ENCODE results near the gene FGFR3. TPM values are rescaled to one million over a fixed set of nuclear protein-coding genes. Genes with fewer than 3 reads are reported as not detected.

Gene FGFR3
- total RNA-seq, 4 donors from 2014 or later: 56.2 to 209 (median 110) TPM

- no peaks in the 10 kb centered on the region for H3K36me3 ChIP-seq
- TF ChIP-seq POLR2A (IDR thresholded peaks at IDR 0.05) (no peak), CTCF (IDR thresholded peaks at IDR 0.05) (no peak), POLR2AphosphoS5 (IDR thresholded peaks at IDR 0.05) (no peak), EP300 (IDR thresholded peaks at IDR 0.05; ENCODE audit: low read depth) (no peak)
- in situ Hi-C loops (cut with MboI; ENCODE audit: low pct_ligation_motif_present in 1 of 4, low pct_unique_long_range_greater_than_20kb in 1 of 4, low sequenced_read_pairs in 3 of 4): no loop called here
- no peak overlapping the region for H3K27ac ChIP-seq
- H3K4me3 ChIP-seq: no peak overlapping the region
- H3K4me1 ChIP-seq: peaks cover 5 to 18% (median 11%) of the 10 kb centered on the region in 4 donors
- WGBS, 2 donors (ENCODE audit: low coverage in 1 of 2): 67% methylated on average over 5 of the region's 11 CpGs; no CpG with 5 or more reads in 1 of the 2 donors
- no peak for DNase-seq
- no peaks in the 10 kb centered on the region for H3K9me3 ChIP-seq
- intact Hi-C loops (cut with DNase I; ENCODE audit: low total_unique reads): no loop called here
- peaks cover 71% of the 10 kb centered on the region for H3K27me3 ChIP-seq
Observed at GRCh38 chr4:1770791-1771231, 22.3 kb upstream of the FGFR3 start.

GRCh38 chr4:1771555-1772305 lies 21.4 kb upstream of the FGFR3 start:
- in situ Hi-C loops (cut with MboI; ENCODE audit: low pct_ligation_motif_present in 1 of 4, low pct_unique_long_range_greater_than_20kb in 1 of 4, low sequenced_read_pairs in 3 of 4): no loop called here
- intact Hi-C loops (cut with DNase I; ENCODE audit: low total_unique reads): no loop called here
- H3K4me1 ChIP-seq: peaks cover 4 to 15% (median 9%) of the 10 kb centered on the region in 4 donors
- TF ChIP-seq EP300 (IDR thresholded peaks at IDR 0.05; ENCODE audit: low read depth) (no peak), POLR2AphosphoS5 (IDR thresholded peaks at IDR 0.05) (no peak), CTCF (IDR thresholded peaks at IDR 0.05) (no peak), POLR2A (IDR thresholded peaks at IDR 0.05) (no peak)
- H3K36me3 ChIP-seq: no peaks in the 10 kb centered on the region
- H3K27ac ChIP-seq: no peak overlapping the region
- H3K9me3 ChIP-seq: no peaks in the 10 kb centered on the region
- WGBS, 2 donors (ENCODE audit: low coverage in 1 of 2): 26% methylated on average over 10 of the region's 28 CpGs; no CpG with 5 or more reads in 1 of the 2 donors
- DNase-seq: no peak
- no peak overlapping the region for H3K4me3 ChIP-seq
- peaks cover 62% of the 10 kb centered on the region for H3K27me3 ChIP-seq

- Histone ChIP-seq H3K27me3 (peaks cover 52% of the 10 kb centered on the region), H3K4me3 (no peak overlapping the region), H3K9me3 (no peaks in the 10 kb centered on the region), H3K4me1 (peaks cover 0 to 7% (median 3%) of the 10 kb centered on the region in 4 donors), H3K27ac (no peak overlapping the region), H3K36me3 (no peaks in the 10 kb centered on the region)
- in situ Hi-C loops (cut with MboI; ENCODE audit: low pct_ligation_motif_present in 1 of 4, low pct_unique_long_range_greater_than_20kb in 1 of 4, low sequenced_read_pairs in 3 of 4) (no loop called here), intact Hi-C loops (cut with DNase I; ENCODE audit: low total_unique reads) (no loop called here)
- 75% methylated on average over 26 of the region's 30 CpGs; no CpG with 5 or more reads in 1 of the 2 donors for WGBS, 2 donors (ENCODE audit: low coverage in 1 of 2)
- DNase-seq: no peak
- TF ChIP-seq POLR2AphosphoS5 (IDR thresholded peaks at IDR 0.05) (no peak), EP300 (IDR thresholded peaks at IDR 0.05; ENCODE audit: low read depth) (no peak), POLR2A (IDR thresholded peaks at IDR 0.05) (no peak), CTCF (IDR thresholded peaks at IDR 0.05) (no peak)
Observed at GRCh38 chr4:1772853-1773538, 20.1 kb upstream of the FGFR3 start.

GRCh38 chr4:1773754-1774153 lies 19.3 kb upstream of the FGFR3 start:
- intact Hi-C loops (cut with DNase I; ENCODE audit: low total_unique reads): no loop called here
- TF ChIP-seq CTCF (IDR thresholded peaks at IDR 0.05) (no peak), POLR2AphosphoS5 (IDR thresholded peaks at IDR 0.05) (no peak), POLR2A (IDR thresholded peaks at IDR 0.05) (no peak), EP300 (IDR thresholded peaks at IDR 0.05; ENCODE audit: low read depth) (no peak)
- Histone ChIP-seq H3K4me3 (no peak overlapping the region), H3K27ac (no peak overlapping the region), H3K9me3 (no peaks in the 10 kb centered on the region), H3K27me3 (peaks cover 47% of the 10 kb centered on the region), H3K36me3 (no peaks in the 10 kb centered on the region), H3K4me1 (peaks cover 0 to 6% (median 2%) of the 10 kb centered on the region in 4 donors)
- whole genome bisulfite sequencing, 2 donors (ENCODE audit: low coverage in 1 of 2): 86 to 100% methylated on average over 3 to 10 of the region's 10 CpGs
- in situ Hi-C loops (cut with MboI; ENCODE audit: low pct_ligation_motif_present in 1 of 4, low pct_unique_long_range_greater_than_20kb in 1 of 4, low sequenced_read_pairs in 3 of 4): no loop called here
- no peak for DNase-seq
